ENCODE results near the gene TSPO2.
A peak's percentile ranks its signal among the peaks of the same experiment; 100 is the strongest.

The TSPO2 gene

GRCh38 chr6:41071923-41072835 lies 29.9 kb downstream of the TSPO2 start, which contains the start of gene OARD1:
OARD1 (minus strand) TSS chr6:41072356; CDS start chr6:41071634, 722 bp downstream.
- Mint-ChIP-seq H3K9me3 (no peaks in the 10 kb centered on the region), H3K27me3 (ENCODE audit: low read depth, poor library complexity) (no peaks in the 10 kb centered on the region), H3K36me3 (ENCODE audit: low read depth) (peaks cover 7% of the 10 kb centered on the region), H3K4me3 (peak within 1 kb of the TSS; percentile 94), H3K4me1 (peaks cover 52% of the 10 kb centered on the region), H3K27ac (peak within 1 kb of the TSS; percentile 99)
- no peak for TF ChIP-seq CTCF (IDR thresholded peaks at IDR 0.05)
- peak; percentile 99 for DNase-seq

GRCh38 chr6:41072836-41073202 lies 30.6 kb downstream of the TSPO2 start, which contains the start of gene NFYA:
NFYA (plus strand) TSS chr6:41072974; CDS start chr6:41079090, 6,116 bp downstream.
- no peak for TF ChIP-seq CTCF (IDR thresholded peaks at IDR 0.05)
- H3K36me3 Mint-ChIP-seq (ENCODE audit: low read depth): peaks cover 2% of the 10 kb centered on the region
- peak within 1 kb of the TSS; percentile 94 for H3K4me3 Mint-ChIP-seq
- peak; percentile 100 for DNase-seq
- peak within 1 kb of the TSS; percentile 99 for H3K27ac Mint-ChIP-seq
- peaks cover 55% of the 10 kb centered on the region for H3K4me1 Mint-ChIP-seq
- no peaks in the 10 kb centered on the region for H3K9me3 Mint-ChIP-seq
- H3K27me3 Mint-ChIP-seq (ENCODE audit: low read depth, poor library complexity): no peaks in the 10 kb centered on the region

GRCh38 chr6:41073203-41073967 lies 31.1 kb downstream of the TSPO2 start:
- H3K36me3 Mint-ChIP-seq (ENCODE audit: low read depth): no peaks in the 10 kb centered on the region

GRCh38 chr6:41073968-41074691 lies 31.9 kb downstream of the TSPO2 start:
- Mint-ChIP-seq H3K27ac (peak overlapping the region; percentile 97), H3K4me1 (peaks cover 55% of the 10 kb centered on the region), H3K9me3 (no peaks in the 10 kb centered on the region), H3K36me3 (ENCODE audit: low read depth) (peaks cover 5% of the 10 kb centered on the region), H3K4me3 (peak overlapping the region; percentile 90), H3K27me3 (ENCODE audit: low read depth, poor library complexity) (no peaks in the 10 kb centered on the region)
- no peak for TF ChIP-seq CTCF (IDR thresholded peaks at IDR 0.05)
- no peak for DNase-seq

More at GRCh38 chr6:41073203-41073967, 31.1 kb downstream of the TSPO2 start:
- TF ChIP-seq CTCF (IDR thresholded peaks at IDR 0.05): peak; percentile 34
- peak; percentile 88 for DNase-seq
- H3K4me1 Mint-ChIP-seq: peaks cover 55% of the 10 kb centered on the region
- H3K27ac Mint-ChIP-seq: peak overlapping the region; percentile 97
- no peaks in the 10 kb centered on the region for H3K9me3 Mint-ChIP-seq
- H3K4me3 Mint-ChIP-seq: peak overlapping the region; percentile 90
- no peaks in the 10 kb centered on the region for H3K27me3 Mint-ChIP-seq (ENCODE audit: low read depth, poor library complexity)

GRCh38 chr6:41074692-41075436 lies 32.6 kb downstream of the TSPO2 start:
- Mint-ChIP-seq H3K36me3 (ENCODE audit: low read depth) (peaks cover 12% of the 10 kb centered on the region), H3K27ac (peak overlapping the region; percentile 97), H3K4me3 (peak overlapping the region; percentile 90), H3K27me3 (ENCODE audit: low read depth, poor library complexity) (no peaks in the 10 kb centered on the region), H3K4me1 (peaks cover 55% of the 10 kb centered on the region), H3K9me3 (no peaks in the 10 kb centered on the region)
- no peak for DNase-seq
- TF ChIP-seq CTCF (IDR thresholded peaks at IDR 0.05): no peak

Data from nephron progenitor cell (in vitro differentiated cells).